RWPE2 (cell line): ENCODE data around the gene WWTR1.
A peak's percentile ranks its signal among the peaks of the same experiment; 100 is the strongest.

Experiments
- ATAC-seq: fragments of 200-7000 bp; cut with Tn5 transposase; 3 replicates; pipeline ENCODE4 v1.9.1; 2021; ENCODE audit warnings: low read depth
- DNase-seq: peaks from one replicate; pipeline ENCODE4 v3.0.0-alpha.2; 2020; ENCODE audit warnings: low spot score
- H3K27ac ChIP-seq: fragments of 450-650 bp; 2 replicates; pipeline ENCODE4 v1.5.1; 2017; ENCODE audit warnings: mild to moderate bottlenecking; ENCODE audit not compliant: poor library complexity, severe bottlenecking
- H3K27me3 ChIP-seq: fragments of 250-450 bp; sonication (Bioruptor Pico); 2 replicates; pipeline ENCODE4 v1.5.1; 2021; ENCODE audit warnings: mild to moderate bottlenecking, moderate library complexity; ENCODE audit not compliant: insufficient read depth, poor library complexity, severe bottlenecking
- H3K36me3 ChIP-seq: fragments of 250-450 bp; sonication (Bioruptor Pico); 2 replicates; pipeline ENCODE4 v1.5.1; 2020; ENCODE audit warnings: low read depth, mild to moderate bottlenecking, moderate library complexity
- H3K4me1 ChIP-seq: fragments of 250-450 bp; sonication (Bioruptor Pico); 2 replicates; pipeline ENCODE4 v1.5.1; 2021; ENCODE audit warnings: mild to moderate bottlenecking, moderate library complexity; ENCODE audit not compliant: insufficient read depth, poor library complexity, severe bottlenecking
- H3K4me3 ChIP-seq: fragments of 250-450 bp; sonication (Bioruptor Pico); 2 replicates; pipeline ENCODE4 v1.5.1; 2021; ENCODE audit warnings: mild to moderate bottlenecking, moderate library complexity; ENCODE audit not compliant: severe bottlenecking
- H3K9me3 ChIP-seq: fragments of 250-450 bp; sonication (Bioruptor Pico); 2 replicates; pipeline ENCODE4 v1.5.1; 2021; ENCODE audit warnings: mild to moderate bottlenecking, moderate library complexity; ENCODE audit not compliant: severe bottlenecking
- CTCF ChIP-seq: fragments of 450-650 bp; IDR thresholded peaks from one replicate; pipeline ENCODE4 v1.5.1; 2017; ENCODE audit warnings: mild to moderate bottlenecking, moderate library complexity; ENCODE audit not compliant: poor library complexity, severe bottlenecking

The WWTR1 gene

GRCh38 chr3:149534671-149535332 is 123.0 kb downstream of the WWTR1 start:
- Histone ChIP-seq H3K4me1 (peaks cover 5% of the 10 kb centered on the region), H3K27ac (no peak overlapping the region), H3K27me3 (no peaks in the 10 kb centered on the region), H3K4me3 (no peak overlapping the region), H3K36me3 (0 out of 2 replicates have a peak, but pooled peaks cover 3% of the 10 kb centered on the region), H3K9me3 (no peaks in the 10 kb centered on the region)
- DNase-seq (no peak), ATAC-seq (no peak)
- no peak for TF ChIP-seq CTCF

GRCh38 chr3:149534082-149534481 is 123.7 kb downstream of the WWTR1 start:
- DNase-seq = no peak
- Histone ChIP-seq H3K27me3 (no peaks in the 10 kb centered on the region), H3K9me3 (no peaks in the 10 kb centered on the region), H3K27ac (no peak overlapping the region), H3K36me3 (0 out of 2 replicates have a peak, but pooled peaks cover 3% of the 10 kb centered on the region), H3K4me3 (no peak overlapping the region), H3K4me1 (peaks cover 12% of the 10 kb centered on the region)
- TF ChIP-seq CTCF = no peak
- no peak for ATAC-seq

DNA sequence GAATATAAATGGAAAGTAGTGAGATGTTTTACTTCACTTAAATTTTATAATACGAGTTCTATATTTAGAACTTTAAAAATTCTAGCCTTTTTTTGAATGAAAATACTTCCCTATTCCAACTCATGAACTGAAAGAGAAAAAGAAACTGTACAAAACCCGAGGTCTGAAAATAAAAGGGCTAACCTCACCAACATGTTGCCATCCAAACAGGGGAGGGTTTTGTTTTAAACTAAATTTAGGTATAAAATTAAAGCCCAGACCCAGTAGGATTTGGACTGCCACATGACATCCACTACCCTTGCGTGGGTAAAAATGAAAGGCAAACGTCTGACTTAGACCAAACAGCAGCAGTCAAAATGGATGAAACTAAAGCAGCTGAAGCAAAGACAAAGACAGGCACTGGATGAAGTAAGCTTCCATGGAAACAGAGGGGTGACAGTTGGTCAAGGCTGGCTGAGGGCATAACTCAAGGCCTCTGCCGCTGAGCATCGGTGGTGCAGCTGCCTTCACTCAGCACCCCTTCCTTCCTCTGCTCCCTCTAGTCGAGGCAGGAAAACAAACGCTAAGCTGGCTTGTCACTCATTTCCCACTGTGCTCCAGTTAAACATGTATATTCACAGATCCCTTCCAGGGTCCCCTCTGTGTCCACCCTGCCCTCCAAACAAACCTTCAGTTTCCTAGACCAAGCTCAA is 125.2 kb downstream of the WWTR1 start:
- peaks cover 14% of the 10 kb centered on the region for H3K4me1 ChIP-seq
- no peaks in the 10 kb centered on the region for H3K27me3 ChIP-seq
- TF ChIP-seq CTCF = no peak
- H3K36me3 ChIP-seq = peaks cover 4% of the 10 kb centered on the region; the same call in 1 of the 2 replicates
- ATAC-seq (no peak), DNase-seq (no peak)
- no peak overlapping the region for H3K27ac ChIP-seq
- H3K4me3 ChIP-seq = no peak overlapping the region
- no peaks in the 10 kb centered on the region for H3K9me3 ChIP-seq

- H3K9me3 ChIP-seq = no peaks in the 10 kb centered on the region
- DNase-seq (no peak), ATAC-seq (0 out of 3 replicates have a peak, but pooled peaks have one; percentile 41)
- H3K27ac ChIP-seq = no peak overlapping the region
- H3K4me3 ChIP-seq = no peak overlapping the region
- H3K36me3 ChIP-seq = peaks cover 32% of the 10 kb centered on the region
- H3K27me3 ChIP-seq = no peaks in the 10 kb centered on the region
- no peak for TF ChIP-seq CTCF
- H3K4me1 ChIP-seq = peaks cover 14% of the 10 kb centered on the region
These were observed 128.7 kb downstream of the WWTR1 start for GRCh38 chr3:149529099-149529498.

- Histone ChIP-seq H3K27me3 (no peaks in the 10 kb centered on the region), H3K4me3 (no peak overlapping the region), H3K27ac (no peak overlapping the region), H3K4me1 (peaks cover 14% of the 10 kb centered on the region), H3K9me3 (no peaks in the 10 kb centered on the region), H3K36me3 (peaks cover 38% of the 10 kb centered on the region)
- ATAC-seq (no peak), DNase-seq (no peak)
- no peak for TF ChIP-seq CTCF
These were observed 129.5 kb downstream of the WWTR1 start for GRCh38 chr3:149528340-149528650.
